Measurements from ENCODE around the gene GSTM4.
"Not testable (repeated sequence)": the region's sequence is repeated elsewhere in the genome, so short reads cannot be mapped to it uniquely, and the experiment has no call there.

The GSTM4 gene

GRCh38 chr1:109677459-109677858, 21.6 kb downstream of the GSTM4 start:
- no peak overlapping the region for H3K4me3 ChIP-seq (ENCODE audit: low read depth, low read length)
- no peak overlapping the region for H3K27ac ChIP-seq
- in situ Hi-C loops (cut with HindIII; ENCODE audit: low pct_ligation_motif_present, low sequenced_read_pairs): no loop called here
- no peaks in the 10 kb centered on the region for H3K27me3 ChIP-seq (replicated peaks)
- DNase-seq: no peak
- TF ChIP-seq CTCF (IDR thresholded peaks at IDR 0.05; ENCODE audit: low read depth, low read length, missing control alignments): no peak
- H3K36me3 ChIP-seq (replicated peaks): no peaks in the 10 kb centered on the region

GRCh38 chr1:109678637-109679036, 22.7 kb downstream of the GSTM4 start:
- H3K27ac ChIP-seq; H3K4me3 ChIP-seq (ENCODE audit: low read depth, low read length); in situ Hi-C loops (cut with HindIII; ENCODE audit: low pct_ligation_motif_present, low sequenced_read_pairs); DNase-seq; H3K36me3 ChIP-seq (replicated peaks); H3K27me3 ChIP-seq (replicated peaks): not testable (repeated sequence)

GRCh38 chr1:109684777-109685176, 28.9 kb downstream of the GSTM4 start:
- H3K4me3 ChIP-seq (ENCODE audit: low read depth, low read length); in situ Hi-C loops (cut with HindIII; ENCODE audit: low pct_ligation_motif_present, low sequenced_read_pairs): not testable (repeated sequence)

GRCh38 chr1:109685399-109685798, 29.5 kb downstream of the GSTM4 start:
- H3K36me3 ChIP-seq (replicated peaks); H3K4me3 ChIP-seq (ENCODE audit: low read depth, low read length); H3K27me3 ChIP-seq (replicated peaks); H3K27ac ChIP-seq; in situ Hi-C loops (cut with HindIII; ENCODE audit: low pct_ligation_motif_present, low sequenced_read_pairs); DNase-seq: not testable (repeated sequence)

More at GRCh38 chr1:109684777-109685176, 28.9 kb downstream of the GSTM4 start:
- H3K27ac ChIP-seq; H3K27me3 ChIP-seq (replicated peaks); H3K36me3 ChIP-seq (replicated peaks); DNase-seq: not testable (repeated sequence)

GRCh38 chr1:109685890-109686289, 30.0 kb downstream of the GSTM4 start:
- in situ Hi-C loops (cut with HindIII; ENCODE audit: low pct_ligation_motif_present, low sequenced_read_pairs); H3K4me3 ChIP-seq (ENCODE audit: low read depth, low read length); H3K36me3 ChIP-seq (replicated peaks); H3K27me3 ChIP-seq (replicated peaks); DNase-seq; H3K27ac ChIP-seq: not testable (repeated sequence)

- peak overlapping the region; percentile 60 for H3K4me3 ChIP-seq (ENCODE audit: low read depth, low read length)
- H3K36me3 ChIP-seq (replicated peaks); H3K27me3 ChIP-seq (replicated peaks); in situ Hi-C loops (cut with HindIII; ENCODE audit: low pct_ligation_motif_present, low sequenced_read_pairs); H3K27ac ChIP-seq; DNase-seq: not testable (repeated sequence)
Measured at GRCh38 chr1:109687109-109687508, 31.2 kb downstream of the GSTM4 start.

GRCh38 chr1:109687641-109688499, 32.0 kb downstream of the GSTM4 start, which contains the start of gene GSTM1:
GSTM1 (plus strand) TSS chr1:109687817; CDS start chr1:109687874, 57 bp downstream.
- H3K27me3 ChIP-seq (replicated peaks): no peaks in the 10 kb centered on the region
- no peak within 1 kb of the TSS for H3K27ac ChIP-seq
- in situ Hi-C loops (cut with HindIII; ENCODE audit: low pct_ligation_motif_present, low sequenced_read_pairs): no loop called here
- TF ChIP-seq CTCF (IDR thresholded peaks at IDR 0.05; ENCODE audit: low read depth, low read length, missing control alignments): peak; percentile 60
- peak; percentile 43 for DNase-seq
- H3K36me3 ChIP-seq (replicated peaks): no peaks in the 10 kb centered on the region
- peak within 1 kb of the TSS; percentile 60 for H3K4me3 ChIP-seq (ENCODE audit: low read depth, low read length)

- no peak for TF ChIP-seq CTCF (IDR thresholded peaks at IDR 0.05; ENCODE audit: low read depth, low read length, missing control alignments)
- Histone ChIP-seq H3K27ac (no peak overlapping the region), H3K27me3 (replicated peaks) (no peaks in the 10 kb centered on the region), H3K36me3 (replicated peaks) (no peaks in the 10 kb centered on the region), H3K4me3 (ENCODE audit: low read depth, low read length) (no peak overlapping the region)
- DNase-seq: no peak
- in situ Hi-C loops (cut with HindIII; ENCODE audit: low pct_ligation_motif_present, low sequenced_read_pairs): no loop called here
Measured at GRCh38 chr1:109689844-109690405, 34.0 kb downstream of the GSTM4 start.

Data from brain microvascular endothelial cell (primary cell).